Body of pancreas (tissue), 4 donors: ENCODE measurements around the gene ADARB1.

Source experiments
- POLR2A ChIP-seq, 3 donors: fragments of 450-650 bp; IDR thresholded peaks; one replicate each; pipeline ENCODE4 v1.6.1; 2016; ENCODE audit warnings: antibody characterized with exemption in 3 of 3, mild to moderate bottlenecking in 2 of 3
- TF ChIP-seq, protein P1 (sequence below), 7 experiments: fragments of 450-650 bp in 4 of 7; fragments of 200-600 bp in 3 of 7; sonication (generic) in 3 of 7; IDR thresholded peaks; one replicate each; pipeline ENCODE4 v1.5.1; 2016 to 2019; ENCODE audit warnings: antibody characterized with exemption in 7 of 7

GRCh38 chr21:45122432-45123132 is 48.2 kb downstream of the ADARB1 start:
- TF ChIP-seq, protein P1, sequence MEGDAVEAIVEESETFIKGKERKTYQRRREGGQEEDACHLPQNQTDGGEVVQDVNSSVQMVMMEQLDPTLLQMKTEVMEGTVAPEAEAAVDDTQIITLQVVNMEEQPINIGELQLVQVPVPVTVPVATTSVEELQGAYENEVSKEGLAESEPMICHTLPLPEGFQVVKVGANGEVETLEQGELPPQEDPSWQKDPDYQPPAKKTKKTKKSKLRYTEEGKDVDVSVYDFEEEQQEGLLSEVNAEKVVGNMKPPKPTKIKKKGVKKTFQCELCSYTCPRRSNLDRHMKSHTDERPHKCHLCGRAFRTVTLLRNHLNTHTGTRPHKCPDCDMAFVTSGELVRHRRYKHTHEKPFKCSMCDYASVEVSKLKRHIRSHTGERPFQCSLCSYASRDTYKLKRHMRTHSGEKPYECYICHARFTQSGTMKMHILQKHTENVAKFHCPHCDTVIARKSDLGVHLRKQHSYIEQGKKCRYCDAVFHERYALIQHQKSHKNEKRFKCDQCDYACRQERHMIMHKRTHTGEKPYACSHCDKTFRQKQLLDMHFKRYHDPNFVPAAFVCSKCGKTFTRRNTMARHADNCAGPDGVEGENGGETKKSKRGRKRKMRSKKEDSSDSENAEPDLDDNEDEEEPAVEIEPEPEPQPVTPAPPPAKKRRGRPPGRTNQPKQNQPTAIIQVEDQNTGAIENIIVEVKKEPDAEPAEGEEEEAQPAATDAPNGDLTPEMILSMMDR (IDR thresholded peaks at IDR 0.05), result no peak
- TF ChIP-seq POLR2A (IDR thresholded peaks at IDR 0.05), result no peak
